Measurements from ENCODE around the gene MERTK.

The MERTK gene

GRCh38 chr2:112029164-112029563 is 130.8 kb downstream of the MERTK start:
- POLR2A ChIA-PET: no interaction called here
- CTCF ChIA-PET: interaction anchor here (2.2 kb wide), 1 partner anchor 18 kb away, joined by 11 read pairs; no protein-coding TSS in a partner anchor

GRCh38 chr2:112031473-112032223 is 133.2 kb downstream of the MERTK start:
- POLR2A ChIA-PET: no interaction called here

More at GRCh38 chr2:112029164-112029563, 130.8 kb downstream of the MERTK start:
- H3K4me3 ChIP-seq (ENCODE audit: low read depth, low read length): no peak overlapping the region
- no peak for TF ChIP-seq CTCF (IDR thresholded peaks at IDR 0.05; ENCODE audit: insufficient read depth, low read length, missing control alignments)
- DNase-seq (ENCODE audit: low read depth, low spot score): no peak

GRCh38 chr2:112032224-112032586 is 133.8 kb downstream of the MERTK start:
- no peak for DNase-seq (ENCODE audit: low read depth, low spot score)
- POLR2A ChIA-PET: no interaction called here
- H3K4me3 ChIP-seq (ENCODE audit: low read depth, low read length): no peak overlapping the region
- TF ChIP-seq CTCF (IDR thresholded peaks at IDR 0.05; ENCODE audit: insufficient read depth, low read length, missing control alignments): no peak
- CTCF ChIA-PET: interaction anchor here (1.4 to 1.6 kb wide), 2 partner anchors 15 to 18 kb away, joined by 5 to 6 read pairs; no protein-coding TSS in a partner anchor

More at GRCh38 chr2:112031473-112032223, 133.2 kb downstream of the MERTK start:
- DNase-seq (ENCODE audit: low read depth, low spot score): no peak
- H3K4me3 ChIP-seq (ENCODE audit: low read depth, low read length): no peak overlapping the region
- no peak for TF ChIP-seq CTCF (IDR thresholded peaks at IDR 0.05; ENCODE audit: insufficient read depth, low read length, missing control alignments)
- CTCF ChIA-PET: interaction anchor here (1.0 to 2.2 kb wide), 3 partner anchors 16 to 144 kb away, joined by 3 to 11 read pairs (median 3); no protein-coding TSS in a partner anchor

- H3K4me3 ChIP-seq (ENCODE audit: low read depth, low read length): no peak overlapping the region
- TF ChIP-seq CTCF (IDR thresholded peaks at IDR 0.05; ENCODE audit: insufficient read depth, low read length, missing control alignments): no peak
- no peak for DNase-seq (ENCODE audit: low read depth, low spot score)
- POLR2A ChIA-PET: no interaction called here
- CTCF ChIA-PET: interaction anchor here (0.6 to 1.6 kb wide), 4 partner anchors 15 to 1383 kb away, joined by 3 to 6 read pairs (median 4); no protein-coding TSS in a partner anchor
Measured at GRCh38 chr2:112032689-112033465, 134.5 kb downstream of the MERTK start.

GRCh38 chr2:112033600-112033999 is 135.2 kb downstream of the MERTK start:
- no peak overlapping the region for H3K4me3 ChIP-seq (ENCODE audit: low read depth, low read length)
- no peak for TF ChIP-seq CTCF (IDR thresholded peaks at IDR 0.05; ENCODE audit: insufficient read depth, low read length, missing control alignments)
- no peak for DNase-seq (ENCODE audit: low read depth, low spot score)
- ChIA-PET CTCF (interaction anchor here (1.4 to 1.6 kb wide), 3 partner anchors 14 to 146 kb away, joined by 4 to 6 read pairs (median 5); no protein-coding TSS in a partner anchor), POLR2A (no interaction called here)

- H3K4me3 ChIP-seq (ENCODE audit: low read depth, low read length): no peak overlapping the region
- no peak for DNase-seq (ENCODE audit: low read depth, low spot score)
- POLR2A ChIA-PET: no interaction called here
- CTCF ChIA-PET: interaction anchor here (1.0 kb wide), 1 partner anchor 16 kb away, joined by 4 read pairs; no protein-coding TSS in a partner anchor
- TF ChIP-seq CTCF (IDR thresholded peaks at IDR 0.05; ENCODE audit: insufficient read depth, low read length, missing control alignments): no peak
Measured at GRCh38 chr2:112034924-112035323, 136.5 kb downstream of the MERTK start.

Measured in AG04449 (cell line).